GM19099 (cell line): ENCODE data around the gene SERPINA5.

Experiments used
- POLR2A ChIP-seq: IDR thresholded peaks from 3 replicates; pipeline ENCODE4 v1.6.1; 2011; ENCODE audit warnings: low read depth; ENCODE audit not compliant: insufficient read length; ENCODE audit errors: extremely low read depth

SERPINA5 gene

GRCh38 chr14:94620597-94620996, 39.4 kb downstream of the SERPINA5 start:
- no peak for TF ChIP-seq POLR2A

GRCh38 chr14:94621358-94622134, 40.3 kb downstream of the SERPINA5 start:
- no peak for TF ChIP-seq POLR2A

GRCh38 chr14:94622653-94623421, 41.6 kb downstream of the SERPINA5 start:
- no peak for TF ChIP-seq POLR2A

GRCh38 chr14:94623422-94623809, 42.2 kb downstream of the SERPINA5 start:
- TF ChIP-seq POLR2A = no peak

- TF ChIP-seq POLR2A = no peak
These were observed 42.8 kb downstream of the SERPINA5 start for GRCh38 chr14:94623856-94624499.

GRCh38 chr14:94624537-94625352, 43.5 kb downstream of the SERPINA5 start:
- TF ChIP-seq POLR2A = no peak

GRCh38 chr14:94625353-94625635, 44.1 kb downstream of the SERPINA5 start:
- TF ChIP-seq POLR2A = no peak

GRCh38 chr14:94628578-94628977, 47.4 kb downstream of the SERPINA5 start:
- TF ChIP-seq POLR2A = no peak

- TF ChIP-seq POLR2A = no peak
These were observed 49.2 kb downstream of the SERPINA5 start for GRCh38 chr14:94630396-94630795.

- TF ChIP-seq POLR2A = no peak
These were observed 49.8 kb downstream of the SERPINA5 start for GRCh38 chr14:94631050-94631449.

GRCh38 chr14:94631536-94632304, 50.5 kb downstream of the SERPINA5 start:
- no peak for TF ChIP-seq POLR2A

- no peak for TF ChIP-seq POLR2A
These were observed 51.0 kb downstream of the SERPINA5 start for GRCh38 chr14:94632305-94632590.

- no peak for TF ChIP-seq POLR2A
These were observed 51.9 kb downstream of the SERPINA5 start for GRCh38 chr14:94633121-94633520.

- no peak for TF ChIP-seq POLR2A
These were observed 53.9 kb downstream of the SERPINA5 start for GRCh38 chr14:94635154-94635553.
